Activated T-cell treated with anti-CD3 and anti-CD28 coated beads for 1 hour (primary cell): Measurements from ENCODE around the gene METTL13.
"Not testable (repeated sequence)": the region's sequence is repeated elsewhere in the genome, so short reads cannot be mapped to it uniquely, and the experiment has no call there.

ENCODE experiments used
- DNase-seq: peaks from one replicate; pipeline ENCODE4 v3.0.0-alpha.2; 2020; ENCODE audit warnings: low read depth

Gene METTL13

DNA sequence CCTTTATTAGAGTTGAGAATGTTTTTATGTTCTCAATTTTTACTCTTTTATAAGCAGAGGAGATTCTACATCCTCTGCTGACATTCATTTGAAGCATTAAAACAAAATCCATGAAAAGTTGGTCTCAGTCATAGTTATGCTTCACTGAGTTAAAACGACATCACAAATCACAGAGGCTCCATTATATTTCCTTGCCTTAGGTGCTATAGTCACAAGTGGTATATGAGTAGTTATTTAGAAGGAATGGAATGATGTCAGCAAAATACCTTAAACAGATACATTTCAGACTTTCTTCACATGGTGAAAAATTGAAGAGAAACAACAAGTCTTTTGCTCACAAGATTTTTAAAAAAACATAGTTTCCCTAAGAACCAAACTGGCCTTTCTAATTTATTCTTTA is 11.7 kb upstream of the METTL13 start:
- DNase-seq = no peak

DNA sequence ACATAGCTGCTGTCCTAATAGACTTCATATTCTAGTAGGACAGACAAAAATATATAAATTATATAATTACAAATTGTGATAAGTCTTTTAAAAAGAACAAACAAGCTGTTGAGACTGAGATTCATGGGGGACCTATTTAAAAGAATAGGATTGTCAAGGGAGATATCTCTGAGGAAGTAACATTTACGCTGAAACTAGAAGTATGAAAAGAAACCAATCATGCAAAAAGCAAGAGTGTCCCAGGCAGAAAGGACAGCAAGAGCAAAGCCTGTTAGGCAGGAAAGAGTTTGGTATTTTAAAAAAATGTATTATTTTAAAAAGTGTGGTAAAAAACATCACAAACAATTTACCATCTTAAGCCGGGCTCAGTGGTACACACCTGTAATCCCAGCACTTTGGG is 9.1 kb upstream of the METTL13 start:
- no peak for DNase-seq

DNA sequence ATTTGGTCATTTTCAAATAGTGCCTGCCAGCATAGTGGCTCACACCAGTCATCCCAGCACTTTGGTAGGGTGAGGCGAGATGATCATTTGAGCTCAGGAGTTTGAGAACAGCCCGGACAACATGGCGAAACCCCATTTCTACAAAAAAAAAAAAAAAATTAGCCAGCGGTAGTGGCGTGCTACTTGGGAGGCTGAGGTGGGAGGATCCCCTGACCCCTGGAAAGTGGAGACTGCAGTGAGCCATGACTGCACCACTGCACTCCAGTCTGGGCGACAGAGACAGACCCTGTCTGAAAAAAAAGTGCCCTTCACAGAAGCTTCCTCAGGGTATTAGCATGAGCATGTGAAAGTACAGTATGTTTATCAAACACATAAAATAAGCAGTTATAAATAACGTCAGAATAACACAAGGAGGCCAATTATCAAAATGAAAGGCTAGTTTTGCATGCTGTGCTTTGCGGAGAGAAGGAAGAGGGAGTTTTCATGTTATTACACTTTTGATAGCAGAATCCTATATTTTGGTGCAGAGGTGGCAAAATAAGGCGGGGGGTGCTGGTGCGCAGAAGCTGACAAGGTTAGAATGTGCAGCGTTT is 781 bp upstream of the METTL13 start:
- DNase-seq = no peak

DNA sequence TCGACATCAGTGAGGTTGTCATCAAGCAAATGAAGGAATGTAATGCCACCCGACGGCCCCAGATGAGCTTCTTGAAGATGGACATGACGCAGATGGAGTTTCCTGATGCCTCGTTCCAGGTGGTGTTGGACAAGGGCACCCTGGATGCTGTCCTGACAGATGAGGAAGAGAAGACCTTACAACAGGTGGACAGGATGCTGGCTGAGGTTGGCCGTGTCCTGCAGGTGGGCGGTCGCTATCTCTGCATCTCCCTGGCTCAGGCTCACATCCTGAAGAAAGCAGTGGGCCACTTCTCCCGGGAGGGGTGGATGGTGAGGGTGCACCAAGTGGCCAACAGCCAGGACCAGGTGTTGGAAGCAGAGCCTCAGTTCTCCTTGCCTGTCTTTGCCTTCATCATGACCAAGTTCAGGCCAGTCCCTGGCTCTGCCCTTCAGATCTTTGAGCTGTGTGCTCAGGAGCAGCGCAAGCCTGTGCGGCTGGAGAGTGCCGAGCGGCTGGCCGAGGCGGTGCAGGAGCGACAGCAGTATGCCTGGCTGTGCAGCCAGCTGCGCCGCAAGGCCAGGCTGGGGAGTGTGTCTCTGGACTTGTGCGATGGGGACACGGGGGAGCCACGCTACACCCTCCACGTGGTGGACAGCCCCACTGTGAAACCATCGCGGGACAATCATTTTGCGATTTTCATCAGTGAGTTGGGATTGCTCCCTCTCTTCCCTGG is 2.5 kb downstream of the METTL13 start:
- no peak for DNase-seq

DNA sequence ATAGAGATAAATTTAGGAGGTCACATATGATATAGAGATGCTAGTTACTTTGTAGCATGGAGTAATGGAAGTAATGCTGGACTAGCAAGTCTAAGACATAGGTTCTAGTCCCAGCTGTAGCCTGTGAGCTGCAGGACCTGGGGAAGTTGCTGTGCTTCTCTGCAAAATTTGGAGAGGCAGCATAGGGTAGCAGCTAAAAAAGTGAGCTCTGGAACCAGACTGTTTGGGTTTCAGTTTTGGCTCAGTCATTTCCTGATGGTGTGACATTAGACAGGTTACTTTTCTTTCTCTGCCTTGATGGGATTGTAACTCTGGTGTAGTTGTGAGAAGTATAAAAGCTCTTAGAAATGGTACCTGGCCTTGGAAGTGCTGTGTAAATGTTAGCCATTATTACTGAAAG is 3.3 kb downstream of the METTL13 start:
- no peak for DNase-seq

DNA sequence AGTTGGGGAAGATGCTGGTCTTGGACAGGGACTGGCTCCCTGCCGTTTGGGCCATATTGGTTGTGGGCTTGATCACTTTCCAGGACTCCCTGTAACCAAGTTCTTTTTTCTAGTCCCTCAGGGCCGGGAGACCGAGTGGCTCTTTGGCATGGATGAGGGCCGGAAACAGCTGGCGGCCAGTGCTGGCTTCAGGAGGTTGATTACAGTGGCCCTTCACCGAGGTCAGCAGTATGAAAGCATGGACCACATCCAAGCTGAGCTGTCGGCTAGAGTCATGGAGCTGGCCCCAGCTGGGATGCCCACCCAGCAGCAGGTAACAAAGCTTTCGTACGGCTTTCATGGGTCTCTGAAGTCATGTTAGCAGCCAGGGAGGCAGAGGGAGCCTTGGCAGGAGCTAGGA is 4.3 kb downstream of the METTL13 start:
- DNase-seq = no peak

DNA sequence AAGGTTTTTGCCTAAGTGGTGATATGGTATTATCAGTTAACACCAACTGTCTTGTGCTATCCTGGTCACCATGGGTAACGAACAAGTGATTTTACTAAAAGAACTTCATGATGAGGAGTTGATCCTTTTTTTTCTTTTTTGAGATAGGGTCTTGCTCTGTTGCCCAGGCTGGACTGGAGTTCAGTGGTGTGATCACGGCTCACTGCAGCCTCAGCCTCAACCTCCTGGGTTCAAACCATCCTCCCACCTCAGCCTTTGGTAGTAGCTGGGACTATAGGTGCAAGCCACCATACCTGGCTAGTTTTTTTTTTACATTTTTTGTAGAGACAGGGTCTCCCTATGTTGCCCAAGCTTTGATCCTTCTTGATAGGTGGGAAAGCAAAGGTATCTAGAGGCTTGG is 5.1 kb downstream of the METTL13 start:
- DNase-seq = no peak

DNA sequence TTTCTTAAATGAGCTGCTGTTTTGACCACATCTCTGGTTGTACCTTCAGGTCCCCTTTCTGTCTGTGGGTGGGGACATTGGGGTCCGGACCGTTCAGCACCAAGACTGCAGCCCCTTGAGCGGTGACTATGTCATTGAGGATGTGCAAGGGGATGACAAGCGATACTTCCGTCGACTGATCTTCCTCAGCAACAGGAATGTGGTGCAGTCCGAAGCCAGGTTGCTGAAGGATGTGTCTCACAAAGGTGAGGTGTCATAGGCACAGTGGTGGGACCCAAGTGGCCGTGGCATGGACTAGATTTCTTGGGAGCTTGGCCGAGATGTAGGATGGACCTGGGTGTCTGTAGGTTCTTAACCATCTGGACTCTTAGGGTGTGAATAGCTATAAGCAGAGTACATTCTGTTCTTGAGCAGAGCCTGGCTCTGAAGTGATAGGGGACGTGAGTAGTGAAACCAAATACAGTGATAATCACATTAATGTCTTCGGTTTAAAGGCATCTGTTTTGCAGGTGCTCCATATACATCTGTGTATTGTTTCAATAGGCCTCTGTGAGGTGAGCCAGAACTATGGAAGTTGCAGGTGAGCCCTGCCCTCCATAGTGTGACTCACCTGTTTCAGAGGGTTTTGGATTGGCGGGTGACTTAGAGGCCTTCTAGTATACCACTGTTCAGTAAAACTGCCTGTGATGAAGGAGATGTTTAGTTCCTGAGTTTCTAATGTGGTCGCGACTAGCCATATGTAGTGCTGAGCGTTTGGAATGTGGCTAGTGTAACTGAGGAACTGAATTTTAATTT is 6.4 kb downstream of the METTL13 start:
- DNase-seq = no peak

DNA sequence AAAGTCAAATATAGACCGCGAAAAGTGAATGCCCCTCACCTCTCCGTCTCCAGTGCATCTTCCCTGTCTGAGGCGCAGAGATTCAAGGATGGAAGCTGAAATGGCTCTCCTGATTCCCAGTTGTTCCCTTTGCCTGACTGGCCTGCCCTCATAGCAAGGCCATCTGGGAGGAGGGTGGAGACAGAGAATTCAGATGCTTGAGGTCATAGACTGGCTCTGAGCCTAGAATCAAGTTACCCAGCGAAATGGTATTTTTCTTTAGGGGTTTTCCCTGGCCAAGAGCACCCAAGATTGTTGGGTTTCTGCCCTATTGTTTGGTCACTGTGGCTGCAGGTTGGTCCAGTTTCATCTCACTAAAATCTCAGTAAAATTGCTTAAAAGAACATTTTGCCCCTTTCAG is 7.2 kb downstream of the METTL13 start:
- DNase-seq = no peak

DNA sequence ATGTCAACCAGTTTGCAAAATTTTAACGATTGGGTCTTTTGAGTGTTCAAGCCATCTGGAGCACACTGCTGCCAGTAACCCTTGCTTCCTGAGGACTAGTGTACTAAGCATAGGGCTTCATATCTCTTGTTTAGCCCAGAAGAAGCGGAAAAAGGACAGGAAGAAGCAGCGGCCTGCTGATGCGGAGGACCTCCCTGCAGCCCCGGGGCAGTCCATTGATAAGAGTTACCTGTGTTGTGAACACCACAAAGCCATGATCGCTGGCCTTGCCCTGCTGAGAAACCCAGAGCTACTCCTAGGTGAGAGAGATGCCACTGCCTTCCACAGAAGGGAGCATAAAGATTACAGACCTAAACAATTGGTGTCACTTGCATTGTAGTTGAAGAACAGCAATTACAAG is 8.9 kb downstream of the METTL13 start:
- DNase-seq = no peak

DNA sequence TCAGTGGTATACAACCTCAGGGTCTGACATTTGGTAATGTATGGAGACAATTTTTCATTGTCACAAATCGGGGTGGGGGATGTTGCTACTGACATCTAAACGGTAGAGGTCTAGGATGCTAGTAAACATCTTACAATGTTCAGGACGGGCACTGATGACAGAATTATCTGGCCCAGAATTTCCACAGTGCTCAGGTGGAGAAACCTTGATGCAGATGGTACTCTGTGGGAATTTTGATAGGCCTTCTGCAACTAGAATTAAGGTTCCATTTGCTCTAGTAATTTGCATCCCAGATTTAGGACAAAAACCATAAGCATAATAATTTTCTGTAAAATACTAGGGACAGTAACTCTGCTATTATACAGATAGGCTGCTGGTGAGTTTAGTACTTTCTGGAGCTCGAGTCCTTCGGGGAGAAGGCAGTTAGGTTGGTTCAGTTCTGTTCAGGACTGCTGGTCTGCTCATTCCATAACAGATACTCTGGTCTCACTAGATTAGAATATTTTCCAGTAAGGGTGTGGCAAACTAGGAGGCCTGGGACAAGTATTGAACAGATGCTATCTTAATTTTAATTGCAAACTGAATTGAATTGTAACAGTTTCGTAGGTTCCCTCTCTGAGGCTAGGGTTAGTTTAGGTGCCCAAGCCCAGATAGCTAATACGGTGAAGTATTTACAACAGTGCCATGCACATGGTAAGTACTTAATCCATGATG is 11.4 kb downstream of the METTL13 start:
- DNase-seq = no peak

DNA sequence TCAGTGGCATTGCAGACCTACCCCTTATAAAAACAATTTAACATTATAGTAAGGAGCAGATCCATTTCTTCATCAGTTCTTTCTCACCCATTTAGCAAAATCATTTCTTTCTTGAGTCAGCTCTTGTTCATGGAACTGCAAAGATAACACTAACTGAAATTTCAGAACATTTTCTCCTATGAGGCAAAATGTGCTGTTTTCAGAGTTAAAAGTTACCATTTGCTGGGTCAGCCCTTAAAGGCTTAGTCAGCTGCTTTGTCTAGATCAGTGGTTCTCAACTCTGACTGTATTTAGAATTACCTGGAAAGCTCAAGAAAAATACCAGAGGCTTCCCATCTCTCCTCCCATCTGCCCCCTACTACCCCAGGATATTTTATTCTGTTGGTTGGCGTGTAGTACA is 12.2 kb downstream of the METTL13 start:
- DNase-seq = no peak

DNA sequence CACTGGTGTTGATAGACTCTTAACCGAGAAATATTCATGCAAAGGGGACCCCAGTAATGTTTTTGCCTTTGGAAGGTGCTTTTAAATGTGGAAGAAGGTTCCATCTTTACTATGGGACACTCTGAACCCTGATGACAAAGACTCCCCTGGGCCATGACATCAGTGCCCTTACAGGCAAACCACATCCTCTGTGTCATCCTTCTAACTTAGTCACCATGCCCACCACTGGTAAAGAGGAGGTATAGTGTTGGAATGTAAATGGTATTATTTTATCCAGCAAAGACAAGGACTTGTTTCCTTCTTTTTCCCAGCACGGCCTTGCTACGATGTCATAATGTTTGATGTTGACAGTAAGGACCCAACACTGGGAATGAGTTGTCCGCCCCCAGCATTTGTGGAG is 12.6 kb downstream of the METTL13 start:
- no peak for DNase-seq

DNA sequence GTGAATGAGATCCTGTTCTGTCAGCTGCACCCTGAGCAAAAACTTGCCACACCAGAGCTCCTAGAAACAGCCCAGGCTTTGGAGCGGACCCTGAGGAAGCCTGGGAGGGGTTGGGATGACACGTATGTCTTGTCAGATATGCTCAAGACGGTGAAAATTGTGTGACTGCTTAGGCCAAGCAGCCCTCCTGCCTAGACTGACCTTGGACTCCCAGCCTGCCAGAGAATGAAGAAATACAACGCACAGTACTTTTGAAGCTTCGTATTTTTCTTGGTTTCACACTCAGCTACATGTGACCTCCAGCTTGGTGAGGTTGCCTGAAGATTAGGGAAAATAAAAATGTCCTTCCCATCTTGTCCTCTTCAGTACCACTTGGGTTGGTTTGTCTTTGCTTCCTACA is 15.1 kb downstream of the METTL13 start:
- no peak for DNase-seq

DNA sequence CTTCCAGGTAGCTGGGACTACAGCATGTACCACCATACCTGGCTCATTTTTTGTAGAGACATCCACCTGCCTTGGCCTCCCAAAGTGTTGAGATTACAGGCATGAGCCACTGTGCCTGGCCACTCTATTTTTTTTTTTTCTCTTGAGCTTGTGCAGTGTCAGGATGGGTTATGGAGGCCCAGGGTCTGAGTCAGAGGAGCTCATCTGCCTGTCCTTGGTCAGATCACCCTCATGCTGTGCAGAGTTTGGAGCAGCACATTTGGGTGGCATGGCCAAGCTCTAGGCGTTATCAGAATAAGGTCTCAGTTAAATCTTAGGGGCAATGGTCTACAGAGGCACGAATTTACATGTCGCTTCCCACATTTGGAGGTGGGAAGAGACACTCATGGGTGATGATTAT is 16.9 kb downstream of the METTL13 start:
- no peak for DNase-seq

DNA sequence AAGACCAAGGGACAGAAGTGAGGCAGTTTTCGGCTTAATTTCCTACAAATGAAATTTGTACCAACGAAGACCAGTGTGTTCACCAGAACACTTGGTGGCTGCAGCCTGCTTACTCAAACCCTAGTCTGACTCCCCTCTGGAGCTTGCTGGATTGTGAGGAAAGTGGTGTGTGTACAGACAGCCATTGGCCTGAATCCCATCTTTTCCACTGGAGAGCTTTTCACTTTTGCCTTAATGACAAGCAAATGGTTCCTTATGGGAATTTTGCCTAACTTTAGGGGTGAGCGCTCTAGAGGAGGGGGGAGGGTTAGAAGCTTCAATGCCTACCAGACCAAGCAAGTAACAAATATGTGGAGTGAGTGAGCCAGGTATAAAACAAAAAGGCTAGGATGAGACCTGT is 17.3 kb downstream of the METTL13 start:
- DNase-seq = no peak

DNA sequence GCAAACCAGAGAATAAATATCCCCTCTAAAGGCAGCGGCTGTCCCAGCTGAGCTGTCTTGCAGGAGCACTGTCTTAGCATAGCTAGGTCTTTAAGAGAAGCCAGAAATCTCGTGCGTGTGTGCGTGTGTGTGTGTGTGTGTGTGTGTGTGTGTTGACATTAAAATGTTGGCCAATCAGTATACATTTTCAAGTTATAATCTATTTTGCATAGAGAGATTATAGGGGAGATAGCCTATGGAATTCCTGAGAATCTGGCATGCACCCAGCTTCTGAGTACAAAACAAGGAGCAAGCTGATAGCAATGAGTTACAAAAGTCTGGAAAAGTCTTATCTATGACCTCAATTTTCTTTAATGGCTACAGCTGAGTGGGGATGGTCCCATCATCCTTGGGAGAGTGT is 17.7 kb downstream of the METTL13 start:
- DNase-seq = no peak

DNA sequence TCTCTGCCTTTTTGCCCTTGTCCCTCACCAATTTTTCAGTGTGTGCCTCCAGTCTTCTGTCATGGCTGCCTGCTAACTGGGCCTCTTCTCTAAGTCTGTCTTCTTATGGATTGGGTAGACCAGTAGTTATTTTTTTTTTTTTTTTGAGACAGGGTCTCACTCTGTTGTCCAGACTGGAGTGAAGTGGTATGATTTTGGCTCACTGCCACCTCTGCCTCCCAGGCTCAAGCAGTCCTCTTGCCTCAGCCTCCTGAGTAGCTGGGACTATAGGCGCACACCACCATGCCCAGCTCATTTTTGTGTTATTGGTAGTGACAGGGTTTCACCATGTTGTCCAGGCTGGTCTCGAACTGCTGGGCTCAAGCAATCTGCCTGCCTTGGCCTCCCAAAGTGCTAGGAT is 18.2 kb downstream of the METTL13 start:
- DNase-seq = not testable (repeated sequence)

DNA sequence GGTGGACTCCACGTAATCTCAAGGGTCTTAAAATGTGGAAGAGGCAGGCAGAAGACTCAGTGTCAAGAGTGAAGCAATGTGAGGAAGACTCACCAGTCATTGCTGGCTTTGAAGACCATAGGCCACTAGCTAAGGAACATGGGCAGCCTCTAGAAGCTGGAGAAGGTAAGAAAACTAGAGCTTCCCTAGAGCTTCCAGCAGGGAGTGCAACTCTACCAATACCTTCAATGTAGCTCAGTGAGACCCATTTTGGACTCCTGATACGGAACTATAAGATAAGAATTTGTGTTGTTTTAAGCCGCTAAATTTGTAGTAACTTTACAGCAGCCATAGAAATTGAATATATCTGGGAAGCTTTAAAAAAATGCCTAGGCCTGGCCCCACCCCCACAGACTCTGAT is 18.9 kb downstream of the METTL13 start:
- DNase-seq = no peak

DNA sequence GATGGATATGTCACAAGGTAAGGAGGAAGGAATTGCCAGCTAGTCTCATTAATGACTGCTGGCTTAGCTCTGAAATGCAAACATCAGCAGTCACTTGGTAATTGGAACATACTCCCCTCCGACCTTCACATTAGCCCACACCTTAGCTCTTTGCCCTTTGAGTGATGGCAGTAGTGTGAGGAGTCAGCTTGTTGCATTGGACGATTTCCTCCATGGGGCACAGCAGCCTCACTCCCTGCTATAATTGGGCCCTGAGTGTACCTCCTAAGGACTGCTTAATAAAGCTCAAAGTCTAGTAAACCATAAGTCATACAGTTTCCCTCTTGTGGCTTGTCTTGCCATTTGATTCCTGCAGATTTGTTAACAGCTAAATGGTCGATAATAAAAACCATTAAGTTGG is 19.4 kb downstream of the METTL13 start:
- no peak for DNase-seq

DNA sequence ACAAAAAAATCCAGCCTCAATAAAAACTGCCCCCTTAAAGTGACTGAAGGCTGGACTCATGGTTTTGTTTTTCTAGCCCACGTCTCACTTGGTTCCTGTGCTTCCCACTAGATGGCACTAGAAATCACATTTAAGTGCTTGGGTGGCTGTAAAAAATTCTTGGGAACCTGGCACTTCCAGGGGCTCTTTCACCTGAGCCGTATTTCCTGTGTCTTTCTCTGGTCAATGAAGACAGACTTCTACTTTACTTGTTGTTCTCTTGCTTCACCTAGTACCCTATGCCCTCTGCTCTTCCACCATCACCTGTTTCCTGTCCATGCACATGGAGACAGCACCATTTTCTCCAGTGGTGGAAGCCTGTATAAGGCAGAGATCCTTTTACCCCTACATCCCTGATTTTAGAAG is 20.0 kb downstream of the METTL13 start:
- DNase-seq = no peak

DNA sequence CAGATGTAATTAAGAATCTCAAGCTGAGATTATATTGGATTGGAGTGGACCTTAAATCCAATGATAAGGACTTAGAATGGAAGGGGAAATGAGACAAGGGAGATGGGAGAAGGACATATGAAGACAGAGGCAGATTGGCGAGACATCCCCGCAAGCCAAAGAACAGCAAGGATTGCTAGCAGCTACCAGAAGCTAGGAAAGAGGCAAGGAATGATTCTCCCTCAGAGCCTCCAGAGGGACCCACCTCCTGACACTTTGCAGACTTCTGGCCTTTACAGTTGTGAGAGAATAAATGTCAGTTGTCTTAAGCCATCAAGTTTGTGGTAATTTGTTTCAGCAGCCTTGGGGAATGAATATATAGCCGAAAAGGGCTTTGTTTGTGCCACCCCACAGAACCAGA is 20.7 kb downstream of the METTL13 start:
- no peak for DNase-seq

DNA sequence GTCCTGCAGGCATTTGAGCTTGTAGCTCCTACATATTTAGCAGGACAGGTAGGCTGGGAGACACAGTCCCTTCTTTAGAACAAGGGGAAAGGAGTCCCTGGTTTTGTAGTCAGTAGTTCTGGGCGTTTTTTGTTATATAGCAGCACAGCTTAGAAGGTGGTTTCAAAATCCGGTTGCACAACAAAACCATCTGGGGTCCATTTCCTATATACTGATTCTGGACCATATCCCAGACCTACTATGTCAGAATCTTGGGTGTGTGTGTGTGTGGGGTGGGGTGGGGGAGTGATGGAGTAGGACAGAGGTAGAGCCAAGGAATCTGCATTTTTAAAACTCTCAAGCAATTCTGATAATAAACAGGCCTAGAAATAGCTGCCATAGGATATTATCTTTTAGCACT is 21.6 kb downstream of the METTL13 start:
- DNase-seq = no peak
